GM12865 (cell line): ENCODE measurements around the gene VPS54.
A peak's percentile ranks its signal among the peaks of the same experiment; 100 is the strongest.

Experiments
- DNase-seq: peaks from one replicate; pipeline ENCODE4 v3.0.0; 2010; ENCODE audit warnings: low read depth
- H3K4me3 ChIP-seq: 2 replicates; pipeline ENCODE4 v1.5.1; 2011; ENCODE audit warnings: mild to moderate bottlenecking, low read depth, low read length, control low read depth
- TF ChIP-seq, protein P1 (sequence below): IDR thresholded peaks from 2 replicates; pipeline ENCODE4 v1.5.1; 2011; ENCODE audit warnings: low read length, control low read depth, low read depth, inconsistent platforms; ENCODE audit not compliant: insufficient read depth; ENCODE audit errors: missing control alignments

VPS54 gene

DNA sequence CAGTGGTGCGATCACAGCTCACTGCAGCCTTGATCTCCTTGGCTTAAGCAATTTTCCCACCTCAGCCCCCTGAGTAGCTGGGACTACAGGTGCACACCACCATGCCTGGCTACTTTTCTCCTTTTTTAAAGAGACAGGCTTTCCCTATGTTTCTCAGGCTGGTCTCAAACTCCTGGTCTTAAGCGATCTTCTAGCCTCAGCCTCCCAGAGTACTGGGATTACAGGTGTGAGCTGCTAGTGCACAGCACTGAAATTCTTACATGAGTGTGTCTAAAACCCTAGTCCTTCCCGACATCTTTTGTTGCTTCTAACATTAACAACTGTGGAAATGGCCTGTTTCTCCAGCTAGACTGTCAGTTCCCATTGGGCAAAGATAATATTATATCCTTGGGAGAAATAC, 174.6 kb downstream of the VPS54 start:
- DNase-seq, result no peak
- TF ChIP-seq, protein P1, sequence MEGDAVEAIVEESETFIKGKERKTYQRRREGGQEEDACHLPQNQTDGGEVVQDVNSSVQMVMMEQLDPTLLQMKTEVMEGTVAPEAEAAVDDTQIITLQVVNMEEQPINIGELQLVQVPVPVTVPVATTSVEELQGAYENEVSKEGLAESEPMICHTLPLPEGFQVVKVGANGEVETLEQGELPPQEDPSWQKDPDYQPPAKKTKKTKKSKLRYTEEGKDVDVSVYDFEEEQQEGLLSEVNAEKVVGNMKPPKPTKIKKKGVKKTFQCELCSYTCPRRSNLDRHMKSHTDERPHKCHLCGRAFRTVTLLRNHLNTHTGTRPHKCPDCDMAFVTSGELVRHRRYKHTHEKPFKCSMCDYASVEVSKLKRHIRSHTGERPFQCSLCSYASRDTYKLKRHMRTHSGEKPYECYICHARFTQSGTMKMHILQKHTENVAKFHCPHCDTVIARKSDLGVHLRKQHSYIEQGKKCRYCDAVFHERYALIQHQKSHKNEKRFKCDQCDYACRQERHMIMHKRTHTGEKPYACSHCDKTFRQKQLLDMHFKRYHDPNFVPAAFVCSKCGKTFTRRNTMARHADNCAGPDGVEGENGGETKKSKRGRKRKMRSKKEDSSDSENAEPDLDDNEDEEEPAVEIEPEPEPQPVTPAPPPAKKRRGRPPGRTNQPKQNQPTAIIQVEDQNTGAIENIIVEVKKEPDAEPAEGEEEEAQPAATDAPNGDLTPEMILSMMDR, result no peak
- H3K4me3 ChIP-seq, result no peak overlapping the region

DNA sequence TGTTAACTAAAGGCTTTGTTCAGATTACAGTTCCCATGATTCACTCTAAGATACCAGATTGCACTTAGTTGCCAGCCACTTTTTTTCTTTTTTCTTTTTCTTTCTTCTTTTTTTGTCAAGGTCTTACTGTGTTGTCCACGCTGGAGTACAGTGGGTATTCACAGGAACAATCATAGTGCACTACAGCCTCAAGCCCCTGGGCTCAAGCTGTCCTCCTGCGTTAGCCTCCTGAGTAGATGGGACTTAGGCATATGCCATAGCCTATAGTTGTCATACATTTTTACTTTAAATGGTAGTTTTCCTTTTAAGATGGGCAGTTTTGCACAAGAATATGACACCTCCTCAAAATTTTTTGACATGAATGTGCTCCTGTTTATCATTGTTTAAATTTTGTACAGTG, 175.4 kb downstream of the VPS54 start:
- TF ChIP-seq, protein P1, result no peak
- no peak overlapping the region for H3K4me3 ChIP-seq
- DNase-seq, result no peak

DNA sequence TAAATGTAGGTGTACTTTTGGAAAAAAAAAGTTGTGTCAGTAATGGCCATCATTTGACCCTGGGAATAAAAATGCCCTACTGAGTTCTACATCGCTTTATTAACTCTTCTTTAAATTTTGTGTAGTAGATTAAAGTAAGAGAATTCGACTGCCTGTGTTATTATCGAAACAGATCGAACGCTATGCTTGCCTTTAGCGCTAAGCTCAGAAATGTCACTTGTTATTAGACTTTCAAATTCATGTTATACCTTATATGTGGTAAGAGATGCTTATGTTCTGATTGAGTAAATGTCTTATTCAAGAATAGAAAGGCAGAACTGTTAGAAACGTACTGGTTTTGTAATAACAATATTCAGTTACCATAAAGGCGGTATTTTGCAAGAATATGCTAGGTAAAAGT, 176.1 kb downstream of the VPS54 start:
- peak overlapping the region; percentile 77 for H3K4me3 ChIP-seq
- TF ChIP-seq, protein P1, result no peak

DNA sequence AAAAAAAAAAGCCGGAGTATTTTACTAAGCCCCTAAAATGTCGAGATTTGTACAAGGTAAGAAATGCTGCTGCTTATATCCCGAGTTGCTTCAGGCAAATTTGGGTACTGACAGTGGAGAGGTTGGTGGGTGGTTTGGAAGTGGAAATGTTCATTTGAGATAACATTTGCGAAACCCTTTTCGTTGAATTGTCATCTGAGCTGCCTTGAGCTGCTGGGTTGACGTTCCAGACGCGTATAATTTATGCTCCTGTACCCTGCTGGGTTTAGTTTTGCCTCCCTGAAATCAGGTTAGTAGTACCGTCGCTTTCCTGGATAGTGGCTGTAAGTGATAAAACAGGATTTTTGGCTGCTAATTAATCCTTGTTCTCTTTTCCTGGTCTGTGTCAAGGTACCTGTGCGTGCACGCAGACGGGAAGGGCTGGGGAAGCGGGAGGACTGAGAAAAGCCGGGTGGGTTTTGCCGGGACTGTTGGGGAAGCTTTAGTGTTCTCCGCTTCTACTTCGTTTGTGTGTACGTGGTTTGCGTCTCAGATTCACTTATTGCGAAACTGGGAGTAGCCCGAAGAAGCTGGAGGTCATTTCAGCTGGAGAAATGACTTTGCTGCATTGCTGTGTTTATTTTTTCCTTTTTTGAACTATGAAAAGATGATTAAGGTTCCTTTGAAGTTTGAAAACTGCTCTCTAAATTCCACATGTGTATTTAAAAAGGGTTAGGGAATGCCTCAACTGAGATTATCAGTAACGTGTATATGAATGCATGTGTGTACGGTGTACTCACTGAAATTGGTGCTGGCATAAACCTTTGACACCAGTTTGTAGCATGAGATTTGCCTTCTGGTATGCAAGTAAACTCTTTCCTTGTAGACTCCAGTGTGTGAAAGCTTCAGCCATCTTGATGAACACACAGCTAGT, 176.8 kb downstream of the VPS54 start:
- peak; percentile 28 for DNase-seq

More for the DNA sequence above, 176.1 kb downstream of the VPS54 start:
- no peak for DNase-seq

More for the DNA sequence above, 176.8 kb downstream of the VPS54 start:
- H3K4me3 ChIP-seq, result peak overlapping the region; percentile 77
- TF ChIP-seq, protein P1, result no peak
